Neural crest cell (in vitro differentiated cells): ENCODE measurements around the gene USP44. TPM values are rescaled to one million over a fixed set of nuclear protein-coding genes. Genes with fewer than 3 reads are reported as not detected.

Experiments
- DNase-seq: peaks from one replicate; pipeline ENCODE4 v3.0.0; 2021; ENCODE audit warnings: low read depth, mixed read lengths, low spot score
- H3K27ac Mint-ChIP-seq: one replicate; pipeline ENCODE4 v1.8.0; 2021; ENCODE audit warnings: mild to moderate bottlenecking, mixed read lengths; ENCODE audit not compliant: unreplicated experiment
- H3K27me3 Mint-ChIP-seq: 2 replicates; pipeline ENCODE4 v1.8.0; 2021; ENCODE audit warnings: low read depth, mild to moderate bottlenecking, mixed read lengths
- H3K36me3 Mint-ChIP-seq: 2 replicates; pipeline ENCODE4 v1.8.0; 2021; ENCODE audit warnings: low read depth, mild to moderate bottlenecking, mixed read lengths
- H3K4me1 Mint-ChIP-seq: 2 replicates; pipeline ENCODE4 v1.8.0; 2021; ENCODE audit warnings: mixed read lengths
- H3K4me3 Mint-ChIP-seq: one replicate; pipeline ENCODE4 v1.8.0; 2021; ENCODE audit warnings: mild to moderate bottlenecking, mixed read lengths
- H3K9me3 Mint-ChIP-seq: 2 replicates; pipeline ENCODE4 v1.8.0; 2021; ENCODE audit warnings: mixed read lengths
- CTCF ChIP-seq: fragments of 200-600 bp; sonication (generic); conservative IDR thresholded peaks from 2 replicates; pipeline ENCODE4 v1.5.0; 2021; ENCODE audit warnings: antibody characterized with exemption, mild to moderate bottlenecking
- long read RNA-seq: library from polyadenylated mRNA; unstranded; transcript quantifications from one replicate; pipeline ENCODE4 v2.0.0, GENCODE V29; 2020
- total RNA-seq: library from RNA; stranded (reverse); gene quantifications from 2 replicates; pipeline ENCODE4 v1.2.1, GENCODE V29; 2021

Gene USP44
- total RNA-seq = 15.5 and 20.0 TPM in 2 replicates
- long read RNA-seq, full-length matches to known transcripts = 6 of 16 reads
- long read RNA-seq, partial matches to known transcripts = 3 of 16 reads
- long read RNA-seq, other reads (novel, unspliced or antisense) = 7 of 16 reads

- Mint-ChIP-seq H3K4me3 (peak within 1 kb of the TSS; percentile 88), H3K9me3 (peaks cover 6% of the 10 kb centered on the region), H3K27me3 (peaks cover 60% of the 10 kb centered on the region), H3K36me3 (peaks cover 2% of the 10 kb centered on the region), H3K27ac (peak within 1 kb of the TSS; percentile 81), H3K4me1 (peaks cover 40% of the 10 kb centered on the region)
- TF ChIP-seq CTCF = no peak
- DNase-seq = peak; percentile 29
Observed at GRCh38 chr12:95551305-95551704, at the start of gene USP44. Gene USP44 (minus strand): TSS chr12:95551476. CDS start chr12:95534256, 17,220 bp downstream.

- DNase-seq = no peak
- Mint-ChIP-seq H3K36me3 (no peaks in the 10 kb centered on the region), H3K4me1 (no peaks in the 10 kb centered on the region), H3K27me3 (no peaks in the 10 kb centered on the region), H3K9me3 (no peaks in the 10 kb centered on the region), H3K27ac (no peak overlapping the region), H3K4me3 (no peak overlapping the region)
- no peak for TF ChIP-seq CTCF
Observed at GRCh38 chr12:95600567-95600966, 49.3 kb upstream of the USP44 start.

- no peak for DNase-seq
- Mint-ChIP-seq H3K27ac (no peak overlapping the region), H3K27me3 (no peaks in the 10 kb centered on the region), H3K4me1 (no peaks in the 10 kb centered on the region), H3K4me3 (no peak overlapping the region), H3K36me3 (no peaks in the 10 kb centered on the region), H3K9me3 (no peaks in the 10 kb centered on the region)
- TF ChIP-seq CTCF = no peak
Observed at GRCh38 chr12:95599880-95600279, 48.6 kb upstream of the USP44 start.

GRCh38 chr12:95594136-95594535, 42.9 kb upstream of the USP44 start:
- Mint-ChIP-seq H3K4me1 (no peaks in the 10 kb centered on the region), H3K9me3 (no peaks in the 10 kb centered on the region), H3K36me3 (no peaks in the 10 kb centered on the region), H3K27me3 (peaks cover 3% of the 10 kb centered on the region), H3K27ac (no peak overlapping the region), H3K4me3 (no peak overlapping the region)
- no peak for TF ChIP-seq CTCF
- DNase-seq = no peak

GRCh38 chr12:95593266-95593871, 42.1 kb upstream of the USP44 start:
- Mint-ChIP-seq H3K27me3 (peaks cover 3% of the 10 kb centered on the region), H3K36me3 (no peaks in the 10 kb centered on the region), H3K9me3 (no peaks in the 10 kb centered on the region), H3K4me3 (no peak overlapping the region), H3K27ac (no peak overlapping the region), H3K4me1 (no peaks in the 10 kb centered on the region)
- DNase-seq = no peak
- TF ChIP-seq CTCF = no peak
